Measurements from ENCODE around the gene FXYD7.

FXYD7 gene

DNA sequence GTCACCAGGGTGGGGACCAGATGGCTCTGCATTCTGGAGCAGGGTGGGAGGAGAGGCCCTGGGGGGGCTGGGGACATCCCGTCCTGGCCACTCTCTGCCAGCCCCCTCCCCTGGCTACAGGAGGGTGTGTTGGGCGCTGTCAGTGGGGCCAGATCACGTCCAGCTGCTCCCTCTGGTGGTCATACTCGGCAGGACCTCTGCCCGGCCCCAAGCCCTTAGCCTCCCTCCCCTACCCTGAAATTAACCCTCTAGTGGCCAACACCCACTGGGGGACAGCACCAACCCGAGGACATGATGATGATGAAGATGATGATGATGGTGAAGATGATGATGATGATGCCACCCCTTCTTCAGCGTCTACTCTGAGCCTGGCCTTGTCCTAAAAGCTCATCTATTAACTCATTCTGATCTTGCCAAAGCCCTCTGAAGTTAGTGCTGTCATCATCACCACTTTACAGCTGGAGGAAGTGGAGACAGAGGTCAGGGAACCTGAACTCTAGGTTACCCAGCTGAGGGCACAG, 7.6 kb upstream of the FXYD7 start:
- H3K4me3 ChIP-seq (ENCODE audit: low read length), result no peak overlapping the region
- TF ChIP-seq CTCF (conservative IDR thresholded peaks at IDR 0.05; ENCODE audit: low read length), result peak; percentile 78
- DNase-seq (ENCODE audit: low read depth), result peak; percentile 51

GRCh38 chr19:35136231-35136630, 6.8 kb upstream of the FXYD7 start:
- no peak for TF ChIP-seq CTCF (conservative IDR thresholded peaks at IDR 0.05; ENCODE audit: low read length)
- H3K4me3 ChIP-seq (ENCODE audit: low read length), result no peak overlapping the region
- no peak for DNase-seq (ENCODE audit: low read depth)

DNA sequence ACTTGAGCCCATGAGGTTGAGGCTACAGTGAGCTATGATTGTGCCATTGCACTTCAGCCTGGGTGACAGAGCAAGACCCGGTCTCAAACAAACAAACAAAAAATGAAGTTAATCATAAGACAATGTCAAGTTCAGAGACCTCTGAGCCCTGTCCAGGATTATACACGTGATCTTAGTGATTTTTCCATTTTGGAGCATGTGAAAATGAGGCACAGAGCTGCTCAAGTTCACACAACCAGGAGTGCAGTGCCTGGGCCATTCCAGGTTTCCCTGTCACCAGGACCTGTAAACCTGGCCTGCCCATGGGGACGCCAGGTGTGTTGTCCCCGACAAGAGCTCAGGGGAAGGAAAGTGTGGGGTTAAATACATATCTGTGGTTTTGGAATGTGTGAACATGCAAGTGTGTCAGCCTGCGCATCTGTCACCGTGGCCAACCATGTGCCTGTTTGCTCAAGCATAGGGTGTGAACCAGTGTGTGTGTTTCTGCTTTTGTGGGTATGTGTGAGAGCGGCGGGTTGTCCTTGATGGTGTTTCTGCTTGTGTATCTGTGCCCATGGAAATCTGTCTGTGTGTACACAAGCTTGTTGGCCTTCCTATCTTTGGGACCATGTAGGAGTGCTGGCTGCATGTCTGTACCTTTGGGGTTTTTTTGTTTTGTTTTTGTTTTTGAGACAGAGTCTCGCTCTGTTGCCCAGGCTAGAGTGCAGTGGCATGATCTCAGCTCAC, 5.9 kb upstream of the FXYD7 start:
- no peak for TF ChIP-seq CTCF (conservative IDR thresholded peaks at IDR 0.05; ENCODE audit: low read length)
- no peak for DNase-seq (ENCODE audit: low read depth)

DNA sequence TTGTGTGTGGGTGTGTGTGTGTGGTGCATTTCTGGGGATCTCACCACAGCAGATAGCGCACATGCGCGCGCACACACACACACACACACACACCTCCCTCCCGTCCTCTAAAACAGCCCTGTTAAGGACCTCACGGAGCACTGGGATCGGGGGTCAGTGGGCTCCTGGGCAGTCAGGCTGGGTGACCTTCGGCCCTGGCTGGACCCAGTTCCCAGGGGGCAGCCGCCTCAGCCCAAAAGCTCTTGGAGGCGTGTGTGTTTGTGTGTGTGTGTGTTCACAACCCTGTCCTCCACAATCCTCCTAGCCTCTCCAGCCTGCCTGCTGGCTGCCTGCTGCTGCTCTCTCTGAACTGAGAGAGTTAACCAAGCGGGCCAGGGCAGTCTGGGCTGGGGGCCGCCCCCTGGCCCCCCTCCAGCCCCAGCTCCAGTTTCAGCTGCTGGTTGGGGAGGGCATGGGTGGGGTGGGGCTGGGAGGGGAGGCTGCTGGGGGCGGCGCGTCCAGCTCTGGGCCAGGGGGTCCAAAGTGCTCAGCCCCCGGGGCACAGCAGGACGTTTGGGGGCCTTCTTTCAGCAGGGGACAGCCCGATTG, 4.7 kb upstream of the FXYD7 start, which contains the start of gene FXYD1:
Gene FXYD1 (plus strand): TSS at position 520 of the 588 bp plus-strand sequence. CDS start 1,256 bp downstream, outside the sequence.
- H3K4me3 ChIP-seq (ENCODE audit: low read length), result peak within 1 kb of the TSS; percentile 30
- no peak for TF ChIP-seq CTCF (conservative IDR thresholded peaks at IDR 0.05; ENCODE audit: low read length)
- no peak for DNase-seq (ENCODE audit: low read depth)

More for the DNA sequence above, 5.9 kb upstream of the FXYD7 start:
- H3K4me3 ChIP-seq (ENCODE audit: low read length), result no peak overlapping the region

DNA sequence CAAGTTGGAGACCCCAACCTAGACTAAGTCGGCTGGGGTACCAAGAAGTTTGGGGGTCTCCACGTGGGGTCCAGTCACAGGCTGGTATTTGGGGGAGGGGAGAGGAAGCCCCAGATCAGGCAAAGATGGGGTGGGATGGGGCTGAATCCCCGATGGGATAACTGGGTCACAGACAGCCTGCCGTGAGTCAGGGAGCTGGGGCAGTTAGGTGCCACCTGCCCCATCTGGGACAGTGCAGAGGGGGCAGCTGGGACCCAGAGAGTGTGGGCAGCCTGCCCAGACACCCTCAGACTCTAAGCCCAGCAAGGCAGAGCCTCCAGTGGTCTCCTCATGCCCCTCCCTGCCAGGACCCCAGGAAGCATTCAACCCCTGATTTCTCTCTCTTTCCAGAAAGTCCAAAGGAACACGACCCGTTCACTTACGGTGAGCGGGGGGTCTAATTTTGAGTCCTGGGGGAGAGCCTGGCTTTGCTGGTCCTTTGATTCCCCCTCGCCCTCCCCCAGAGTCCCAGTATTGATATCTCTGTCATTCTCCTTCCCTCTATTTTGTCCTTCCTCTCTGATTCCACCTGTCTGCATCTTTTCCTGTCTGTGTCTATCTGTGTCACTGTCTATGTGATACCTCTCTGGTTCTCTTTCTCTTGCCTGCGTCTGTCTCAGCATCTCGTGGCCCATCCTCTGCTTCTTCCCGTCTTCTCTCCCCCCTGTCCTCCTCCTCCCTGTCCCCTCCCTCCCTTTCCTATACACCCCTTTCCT, 2.7 kb upstream of the FXYD7 start:
- no peak for TF ChIP-seq CTCF (conservative IDR thresholded peaks at IDR 0.05; ENCODE audit: low read length)
- peak overlapping the region; percentile 26 for H3K4me3 ChIP-seq (ENCODE audit: low read length)
- DNase-seq (ENCODE audit: low read depth), result no peak

DNA sequence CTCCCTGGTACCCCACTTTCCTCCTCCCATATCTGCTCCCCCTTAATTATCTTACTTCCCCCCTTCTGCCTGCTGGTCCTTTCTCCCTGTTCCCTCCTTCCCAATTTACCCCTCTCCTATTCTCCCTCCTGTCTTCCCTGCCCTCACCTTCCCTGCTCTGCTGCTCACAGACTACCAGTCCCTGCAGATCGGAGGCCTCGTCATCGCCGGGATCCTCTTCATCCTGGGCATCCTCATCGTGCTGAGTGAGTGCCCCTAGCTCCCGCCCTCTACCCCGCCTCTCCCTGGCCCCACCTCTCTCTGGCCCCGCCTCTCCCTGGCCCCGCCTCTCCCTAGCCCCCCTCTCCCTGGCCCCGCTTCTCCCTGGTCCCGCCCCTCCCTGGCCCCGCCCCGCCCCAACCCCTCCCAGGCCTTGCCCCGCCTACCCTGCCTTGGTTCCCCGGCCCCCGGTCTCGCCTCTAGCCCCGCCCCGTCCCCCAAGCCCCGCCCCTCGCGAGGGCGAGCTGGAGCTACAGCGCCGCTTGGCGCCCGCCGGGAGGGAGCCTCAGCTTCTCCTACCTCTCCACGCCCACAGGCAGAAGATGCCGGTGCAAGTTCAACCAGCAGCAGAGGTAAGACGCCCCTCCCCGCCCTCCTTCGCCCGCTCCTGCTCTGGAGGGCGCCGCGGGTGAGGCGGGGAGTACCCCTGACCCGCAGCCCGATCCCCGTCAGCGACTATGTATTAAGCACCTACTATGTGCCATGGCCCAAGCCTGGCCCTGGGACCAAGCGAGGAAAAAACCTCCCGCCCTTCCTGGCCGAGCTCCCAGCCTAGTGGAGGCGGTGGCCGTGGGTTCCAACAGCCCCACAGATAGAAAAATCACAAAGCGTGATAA, 1.9 kb upstream of the FXYD7 start:
- peak overlapping the region; percentile 26 for H3K4me3 ChIP-seq (ENCODE audit: low read length)
- peak; percentile 47 for TF ChIP-seq CTCF (conservative IDR thresholded peaks at IDR 0.05; ENCODE audit: low read length)
- DNase-seq (ENCODE audit: low read depth), result peak; percentile 90
